Measurements from ENCODE around the gene CDC5L. TPM values are rescaled to one million over a fixed set of nuclear protein-coding genes. Genes with fewer than 3 reads are reported as not detected.

Gene CDC5L
- total and polyA plus RNA-seq, 7 donors, result 10.9 to 33.3 (median 27.4) TPM

DNA sequence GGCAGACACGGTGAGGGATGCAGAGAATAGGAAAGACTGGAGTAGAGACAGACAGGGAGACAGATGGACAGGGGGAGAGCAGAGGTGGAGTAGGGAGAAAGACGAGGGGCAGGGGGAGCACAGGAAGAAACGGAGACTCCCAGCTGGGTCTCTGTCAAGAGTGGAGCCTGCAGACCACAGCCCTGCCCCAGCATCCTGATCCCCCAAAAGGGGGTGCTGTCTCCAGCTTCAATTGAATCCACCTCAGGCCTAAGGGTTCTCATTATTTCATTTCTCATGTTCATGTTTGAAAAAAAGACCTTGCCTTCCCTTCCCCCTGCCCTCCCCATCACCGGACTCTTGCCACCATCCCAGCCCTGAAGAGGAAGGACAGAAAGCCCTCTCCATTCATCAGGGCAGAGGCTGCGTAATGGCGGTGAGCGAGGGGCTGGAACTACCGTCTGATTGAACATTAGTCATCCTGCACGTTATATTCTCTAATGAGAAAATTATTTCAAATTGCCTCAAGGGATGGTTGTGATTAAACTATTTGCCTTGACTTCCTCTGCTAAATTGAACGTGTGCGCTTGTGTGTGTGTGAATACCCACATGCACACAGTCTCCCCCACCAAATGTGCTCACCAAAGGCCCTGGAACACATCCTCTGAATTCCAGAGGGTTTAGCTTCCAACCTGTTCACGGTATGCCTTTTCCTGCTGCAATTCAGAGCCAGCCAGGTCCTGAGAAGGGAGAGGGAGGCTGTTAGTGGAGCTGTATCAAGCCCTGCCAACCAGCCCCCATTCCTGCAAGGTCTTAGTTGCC lies 98.3 kb downstream of the CDC5L start:
- intact Hi-C loops (cut with DNase I), result no loop called here
- Histone ChIP-seq H3K36me3 (ENCODE audit: insufficient read depth in 1 of 2, low read depth in 1 of 2) (no peaks in the 10 kb centered on the region), H3K4me3 (no peak overlapping the region), H3K27ac (no peak overlapping the region), H3K4me1 (no peaks in the 10 kb centered on the region), H3K27me3 (ENCODE audit: insufficient read depth in 3 of 3, low read length in 2 of 3) (no peaks in the 10 kb centered on the region), H3K9me3 (no peaks in the 10 kb centered on the region)
- TF ChIP-seq CTCF (IDR thresholded peaks at IDR 0.05), result no peak
- WGBS, 3 donors, result 74 to 79% (median 78%) methylated on average over 12 of the region's 12 CpGs
- ATAC-seq (no peak), DNase-seq (no peak)

GRCh38 chr6:44487002-44487401 lies 99.5 kb downstream of the CDC5L start:
- H3K27ac ChIP-seq, result no peak overlapping the region
- DNase-seq (no peak), ATAC-seq (no peak)
- H3K9me3 ChIP-seq, result no peaks in the 10 kb centered on the region
- no peaks in the 10 kb centered on the region for H3K4me1 ChIP-seq
- intact Hi-C loops (cut with DNase I), result no loop called here
- 89 to 96% (median 94%) methylated on average over 1 of the region's 1 CpG for WGBS, 3 donors
- TF ChIP-seq CTCF (IDR thresholded peaks at IDR 0.05), result no peak
- no peaks in the 10 kb centered on the region for H3K36me3 ChIP-seq (ENCODE audit: insufficient read depth in 1 of 2, low read depth in 1 of 2)
- no peak overlapping the region for H3K4me3 ChIP-seq
- H3K27me3 ChIP-seq (ENCODE audit: insufficient read depth in 3 of 3, low read length in 2 of 3), result no peaks in the 10 kb centered on the region

- WGBS, 3 donors, result 67 to 78% (median 74%) methylated on average over 2 of the region's 2 CpGs
- H3K4me1 ChIP-seq, result no peaks in the 10 kb centered on the region
- no peaks in the 10 kb centered on the region for H3K9me3 ChIP-seq
- no peak for TF ChIP-seq CTCF (IDR thresholded peaks at IDR 0.05)
- intact Hi-C loops (cut with DNase I), result no loop called here
- no peaks in the 10 kb centered on the region for H3K36me3 ChIP-seq (ENCODE audit: insufficient read depth in 1 of 2, low read depth in 1 of 2)
- ATAC-seq (no peak), DNase-seq (no peak)
- no peak overlapping the region for H3K27ac ChIP-seq
- no peak overlapping the region for H3K4me3 ChIP-seq
- no peaks in the 10 kb centered on the region for H3K27me3 ChIP-seq (ENCODE audit: insufficient read depth in 3 of 3, low read length in 2 of 3)
Measured at GRCh38 chr6:44487586-44487985, 100.1 kb downstream of the CDC5L start.

- H3K27ac ChIP-seq, result peak overlapping the region; percentile 59
- H3K9me3 ChIP-seq, result no peaks in the 10 kb centered on the region
- ATAC-seq (peak; percentile 84 to 87 (median 85)), DNase-seq (peak in 1 of 2 donors; percentile 32)
- H3K36me3 ChIP-seq (ENCODE audit: insufficient read depth in 1 of 2, low read depth in 1 of 2), result no peaks in the 10 kb centered on the region
- intact Hi-C loops (cut with DNase I), result no loop called here
- 56 to 64% (median 62%) methylated on average over 6 of the region's 6 CpGs for WGBS, 3 donors
- H3K27me3 ChIP-seq (ENCODE audit: insufficient read depth in 3 of 3, low read length in 2 of 3), result no peaks in the 10 kb centered on the region
- H3K4me3 ChIP-seq, result no peak overlapping the region
- H3K4me1 ChIP-seq, result no peaks in the 10 kb centered on the region
- TF ChIP-seq CTCF (IDR thresholded peaks at IDR 0.05), result no peak
Measured at GRCh38 chr6:44489910-44490604, 102.6 kb downstream of the CDC5L start.

Data from psoas muscle (tissue), 8 donors.